Prostate gland (tissue), 2 donors: Measurements from ENCODE around the gene CABP2.

Experiments
- CTCF ChIP-seq, 4 experiments: fragments of 200-600 bp in 2 of 4; fragments of 450-650 bp in 2 of 4; sonication (generic) in 2 of 4; IDR thresholded peaks; 1 replicate in 3 of 4; 2 replicates in 1 of 4; pipeline ENCODE4 v1.5.1; 2016 to 2019; ENCODE audit warnings: antibody characterized with exemption in 4 of 4, mild to moderate bottlenecking in 2 of 4, moderate library complexity in 2 of 4
- POLR2A ChIP-seq: fragments of 450-650 bp; IDR thresholded peaks from one replicate; pipeline ENCODE4 v1.6.1; 2016; ENCODE audit warnings: antibody characterized with exemption, mild to moderate bottlenecking
- POLR2AphosphoS5 ChIP-seq: sonication (generic); formaldehyde crosslinking; IDR thresholded peaks from one replicate; pipeline ENCODE4 v1.6.1; 2017; ENCODE audit warnings: antibody characterized with exemption

GRCh38 chr11:67516806-67517205, 6.4 kb downstream of the CABP2 start:
- TF ChIP-seq CTCF (IDR thresholded peaks at IDR 0.05) (no peak), POLR2A (no peak), POLR2AphosphoS5 (no peak)
